Stimulated activated CD8-positive, alpha-beta memory T cell treated with anti-CD3 and anti-CD28 coated beads, Interleukin-12 subunit alpha, Interleukin-12 subunit beta, amount 100 ng/mL, for 4 hours (primary cell): ENCODE measurements around the gene GDE1.

Experiments used
- DNase-seq: peaks from one replicate; pipeline ENCODE4 v3.0.0-alpha.2; 2020; ENCODE audit warnings: low read depth

Gene GDE1

DNA sequence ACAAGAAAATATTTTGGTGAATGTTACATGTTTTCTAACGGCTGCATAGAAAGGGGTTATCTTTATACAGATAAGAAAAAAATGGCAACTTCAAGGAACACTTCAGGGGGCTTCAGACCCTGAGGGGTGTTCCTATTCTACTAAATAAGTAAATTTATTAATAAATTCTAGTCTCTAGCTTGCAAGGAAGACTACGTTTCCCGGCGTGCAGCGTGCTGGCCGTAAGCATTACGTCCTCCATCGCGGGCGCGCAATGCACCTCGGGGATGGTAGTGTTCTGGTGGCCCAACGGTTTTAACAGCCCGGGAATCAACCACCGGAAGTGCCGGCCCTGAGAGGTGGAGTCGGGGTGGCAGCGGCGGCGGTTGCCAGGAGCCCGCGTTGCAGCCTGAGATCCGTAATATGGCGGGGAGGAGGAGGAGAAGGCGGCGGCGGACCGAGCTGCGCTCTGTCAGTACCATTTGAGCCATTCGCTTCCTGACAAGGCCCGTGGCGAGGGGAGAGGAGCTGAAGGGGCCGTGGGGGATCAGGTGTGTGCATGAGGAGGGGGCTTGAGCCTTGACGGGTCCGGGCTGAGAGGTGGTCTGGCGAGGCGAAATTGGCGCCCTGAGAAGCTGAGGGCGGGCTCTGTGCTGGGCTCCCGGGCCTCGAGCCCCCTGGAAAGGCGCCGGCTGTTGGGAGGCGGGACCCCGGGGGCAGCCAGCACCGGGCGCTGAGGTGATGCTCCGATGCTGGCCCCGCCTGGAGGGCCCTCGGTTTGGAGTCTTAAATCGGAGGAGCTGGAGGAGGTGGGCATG, 1.9 kb upstream of the GDE1 start, which contains the start of gene CCP110:
Gene CCP110 (plus strand): TSS at position 384 of the 797 bp plus-strand sequence. CDS start 3,940 bp downstream, outside the sequence.
- peak; percentile 89 for DNase-seq

DNA sequence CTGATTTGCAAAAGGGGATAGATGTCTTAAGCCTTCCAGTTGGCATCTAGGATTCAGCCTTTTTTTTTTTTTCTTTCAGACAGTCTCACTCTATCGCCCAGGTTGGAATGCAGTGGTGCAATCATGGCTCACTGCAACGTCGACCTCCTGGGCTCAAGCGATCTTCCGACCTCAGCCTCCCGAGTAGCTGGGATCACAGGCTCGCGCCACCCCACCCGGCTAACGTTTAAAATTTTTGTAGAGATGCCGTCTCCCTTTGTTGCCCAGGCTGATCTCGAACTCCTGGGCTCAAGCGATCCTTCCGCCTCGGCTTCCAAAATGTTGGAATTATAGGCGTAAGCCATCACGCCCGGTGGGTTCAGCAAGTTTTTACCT, 1.3 kb upstream of the GDE1 start:
- DNase-seq = no peak

DNA sequence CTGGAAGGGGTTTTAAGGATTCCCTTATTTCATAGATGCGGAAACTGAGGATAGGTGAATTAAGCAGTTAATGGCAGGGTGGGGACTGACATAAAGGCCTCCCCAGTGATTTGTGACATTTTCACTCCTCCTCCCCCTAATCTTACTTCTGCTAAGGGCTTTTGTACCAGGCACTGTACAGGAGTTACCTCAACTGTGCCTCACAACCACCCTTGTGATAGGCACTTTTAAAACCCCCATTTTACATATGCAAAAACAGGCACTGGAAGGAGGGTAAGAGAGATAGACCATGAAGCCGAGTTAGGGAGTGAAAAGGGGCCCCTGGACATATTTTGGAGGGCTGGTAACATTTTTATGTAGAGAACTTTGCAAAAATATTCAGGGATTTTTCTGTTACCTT, 862 bp upstream of the GDE1 start:
- DNase-seq = no peak

DNA sequence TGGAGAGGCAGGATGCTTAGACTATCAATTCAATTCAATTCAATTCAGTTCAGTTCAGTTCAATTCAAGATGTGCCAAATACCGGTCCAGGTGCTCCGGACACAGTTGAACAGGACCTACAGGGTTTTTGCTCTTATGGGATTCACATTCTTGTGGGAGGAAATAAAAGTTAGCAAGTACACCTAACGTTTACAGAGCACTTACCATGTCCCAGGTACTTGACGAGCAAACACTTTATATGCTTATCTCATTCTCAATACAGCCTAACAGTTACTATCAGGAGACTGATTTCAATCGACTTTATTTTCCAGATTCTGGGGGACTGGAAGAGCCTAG, 467 bp upstream of the GDE1 start:
- no peak for DNase-seq

DNA sequence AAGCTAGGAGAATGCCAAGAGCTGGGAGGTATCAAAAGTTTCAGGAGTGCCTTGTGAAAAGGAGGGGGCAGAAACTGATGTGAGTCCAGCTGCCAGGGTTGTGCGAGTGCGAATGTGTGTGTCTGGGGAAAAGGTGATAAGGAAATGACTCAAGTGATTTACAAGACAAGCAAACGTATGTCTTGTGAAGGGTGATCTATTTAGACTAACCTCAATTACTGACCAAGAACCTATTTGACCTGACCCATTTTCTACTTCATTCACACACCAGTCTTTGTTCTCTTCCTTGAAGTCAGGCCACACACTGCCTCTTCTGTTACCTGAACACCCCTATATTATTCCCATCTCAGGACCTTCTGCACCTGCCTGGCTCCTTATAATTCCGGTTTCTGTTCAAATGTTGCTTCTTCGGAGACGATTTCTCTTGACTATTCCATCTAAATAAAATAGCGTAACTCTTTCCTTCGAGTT, 1.0 kb downstream of the GDE1 start:
- DNase-seq = no peak

DNA sequence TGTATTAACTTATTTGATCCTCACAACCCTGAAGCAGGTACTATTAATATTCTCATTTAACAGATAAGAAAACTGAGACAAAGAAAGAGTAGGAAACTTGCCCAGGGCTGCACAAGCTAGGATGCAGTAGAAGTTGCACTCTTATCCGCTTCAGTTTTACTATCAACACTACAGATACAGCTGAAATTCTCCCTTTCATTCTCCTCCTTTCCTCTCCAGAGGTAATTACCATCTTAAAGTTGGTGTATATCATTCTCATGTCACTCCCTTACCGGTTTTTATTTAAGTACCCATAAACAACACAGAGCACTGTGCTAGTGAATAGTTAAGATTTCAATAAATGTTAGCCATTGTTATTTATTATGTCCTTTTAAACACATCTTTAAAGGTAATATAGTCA, 3.5 kb downstream of the GDE1 start:
- DNase-seq = no peak

DNA sequence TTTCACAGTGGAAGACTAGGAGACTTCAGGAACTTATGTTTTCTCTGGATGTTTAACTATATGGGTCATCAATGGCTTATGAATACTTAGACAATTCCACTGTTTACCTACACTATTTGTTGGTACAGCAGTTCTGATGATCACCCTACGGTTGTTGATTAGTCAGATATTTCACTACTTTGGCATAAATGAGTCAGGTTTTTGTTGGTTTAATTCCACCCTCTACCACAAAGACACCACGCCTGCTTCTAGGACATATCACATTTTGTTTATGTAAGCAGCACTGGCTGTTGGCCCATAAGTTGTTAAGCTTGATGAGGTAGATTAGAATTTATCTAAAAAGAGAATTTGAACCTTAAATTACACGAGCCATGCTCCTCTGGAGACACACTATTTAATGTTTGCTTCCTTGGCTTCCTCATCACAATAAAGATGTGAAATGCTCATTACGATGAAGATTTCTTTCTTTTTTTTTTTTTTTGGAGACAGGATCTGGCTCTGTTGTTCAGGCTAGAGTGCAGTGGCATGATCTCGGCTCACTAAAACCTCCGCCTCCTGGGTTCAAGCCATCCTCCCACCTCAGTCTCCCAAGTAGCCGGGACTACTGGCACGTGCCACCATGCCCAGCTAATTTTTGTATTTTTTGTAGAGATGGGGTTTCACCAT, 4.3 kb downstream of the GDE1 start:
- DNase-seq = no peak

DNA sequence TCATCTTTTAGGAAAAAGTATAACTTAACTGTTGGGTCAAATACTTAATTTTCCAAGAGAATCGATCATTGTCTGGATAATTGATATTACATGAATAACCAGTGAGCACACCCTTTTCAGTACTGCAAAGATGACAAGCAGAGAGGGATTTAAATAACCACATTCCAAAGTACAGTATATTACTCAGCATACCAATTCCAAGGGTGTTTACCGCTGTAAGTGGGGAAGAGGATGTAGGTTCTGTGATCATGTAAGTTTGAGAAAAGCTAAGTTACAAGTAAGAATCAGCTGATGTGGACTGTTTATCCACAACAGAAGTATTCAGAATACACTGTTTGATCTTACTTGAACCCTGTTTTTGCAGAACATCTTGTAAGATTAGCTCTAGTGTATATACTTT, 6.1 kb downstream of the GDE1 start:
- no peak for DNase-seq

DNA sequence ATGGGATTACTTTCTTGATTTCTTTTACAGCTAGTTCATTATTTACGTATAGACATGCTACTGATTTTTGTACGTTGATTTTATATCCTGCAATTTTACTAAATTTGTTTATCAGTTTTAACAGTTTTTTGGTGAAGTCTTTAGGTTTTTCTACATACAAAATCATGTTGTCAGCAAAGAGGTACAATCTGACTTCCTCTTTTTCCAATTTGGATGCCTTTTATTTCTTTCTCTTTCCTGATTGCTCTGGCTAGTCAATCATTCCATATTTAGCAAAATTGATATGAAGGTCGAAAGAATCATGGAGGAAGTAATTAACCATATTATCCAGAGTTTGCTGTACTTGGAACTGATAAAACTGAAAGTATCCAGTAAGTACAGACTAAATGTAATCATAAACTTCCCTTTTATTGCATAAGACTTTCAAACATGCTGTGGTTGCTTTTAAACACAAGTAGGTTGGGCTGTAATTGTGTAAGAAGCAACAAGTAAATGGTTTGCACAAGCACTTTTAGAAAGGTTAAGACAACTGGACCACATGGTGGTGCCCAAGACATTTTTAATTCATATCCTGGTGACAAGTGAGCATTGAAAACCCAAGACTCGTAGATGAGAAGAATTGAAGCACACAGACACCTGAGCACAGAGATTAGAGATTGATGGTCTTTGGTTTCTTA, 8.4 kb downstream of the GDE1 start:
- DNase-seq = no peak

DNA sequence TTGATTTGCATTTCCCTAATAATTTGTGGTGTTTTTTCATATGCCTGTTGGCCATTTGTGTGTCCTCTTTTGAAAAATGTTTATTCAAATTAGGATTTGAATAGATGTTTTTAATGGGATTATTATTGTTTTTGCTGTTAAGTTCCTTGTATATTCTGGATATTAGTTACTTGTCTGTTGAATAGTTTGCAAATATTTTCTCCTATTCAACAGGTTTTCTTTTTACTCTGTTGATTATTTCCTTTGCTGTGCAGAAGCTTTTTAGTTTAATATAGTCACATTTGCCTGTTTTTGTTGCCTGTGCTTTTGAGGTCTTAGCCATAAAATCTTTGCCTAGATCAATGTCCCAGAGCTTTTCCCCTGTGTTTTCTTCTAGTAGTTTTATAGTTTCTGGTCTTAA, 9.6 kb downstream of the GDE1 start:
- no peak for DNase-seq

DNA sequence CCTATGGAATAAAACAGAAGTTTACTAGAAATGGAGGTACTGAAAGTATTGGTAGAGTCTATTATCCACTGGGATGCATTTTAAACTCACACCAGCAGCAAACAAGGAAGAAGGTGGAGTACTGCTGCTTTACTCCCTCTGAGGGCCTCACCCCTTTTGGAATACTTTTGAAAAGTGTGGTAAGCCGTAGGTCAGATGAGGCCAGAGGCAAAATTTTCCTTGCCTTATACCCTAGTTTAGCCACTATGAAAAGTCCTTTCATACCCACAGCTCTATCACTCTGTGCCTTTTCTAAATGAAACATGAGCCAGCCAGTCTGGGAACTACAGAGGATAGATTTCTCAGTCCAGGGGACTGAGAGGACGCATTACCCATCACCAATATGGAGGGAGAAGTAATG, 14.0 kb downstream of the GDE1 start:
- no peak for DNase-seq

DNA sequence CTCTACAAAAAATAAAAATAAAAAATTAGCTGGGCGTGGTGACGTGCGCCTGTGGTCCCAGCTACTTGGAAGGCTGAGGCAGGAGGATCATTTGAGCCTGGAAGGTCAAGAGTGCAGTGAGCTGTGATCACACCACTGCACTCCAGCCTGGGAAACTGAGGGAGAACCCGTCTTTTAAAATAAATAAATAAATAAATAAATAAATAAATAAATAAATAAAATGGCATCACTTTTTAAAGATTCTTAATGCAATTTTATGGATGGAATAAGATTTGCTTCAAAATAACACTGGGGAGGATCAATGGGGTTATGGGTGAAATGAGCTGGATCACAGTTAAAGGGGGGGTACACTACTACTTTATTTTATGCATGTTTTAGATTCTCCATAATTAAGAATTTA, 14.9 kb downstream of the GDE1 start:
- DNase-seq = no peak

DNA sequence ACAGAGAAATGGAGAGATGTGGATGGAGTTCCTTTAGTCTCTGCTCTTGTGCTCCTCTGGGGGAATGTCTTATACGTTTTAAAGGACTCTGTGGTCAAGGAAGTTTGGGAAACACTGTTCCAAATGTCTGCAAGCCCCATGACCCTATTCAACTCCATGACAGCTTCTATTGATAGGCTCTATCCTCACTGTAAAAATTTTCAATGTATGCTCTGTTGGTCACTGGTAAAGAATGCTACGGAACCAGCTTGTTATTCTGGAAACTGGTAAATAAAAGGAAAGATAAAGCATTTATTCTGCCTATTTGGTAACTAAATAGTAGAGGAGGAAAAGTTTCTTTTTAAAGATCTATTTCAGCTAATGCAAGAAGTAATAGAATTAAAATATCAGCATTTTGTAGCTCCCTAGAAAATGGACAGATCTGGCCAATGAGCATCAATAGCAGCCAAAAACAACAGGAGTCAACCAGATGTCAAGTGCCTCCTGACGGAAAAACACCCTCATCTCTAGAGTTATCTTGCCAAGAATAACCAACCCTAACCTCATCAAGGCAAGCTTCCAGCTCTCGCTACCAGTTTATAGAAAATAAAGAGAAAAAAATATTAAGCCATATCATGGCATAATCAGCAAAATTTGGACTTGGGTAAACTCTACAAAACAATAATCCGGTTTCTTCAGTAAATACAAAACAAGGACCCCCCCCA, 16.1 kb downstream of the GDE1 start:
- no peak for DNase-seq

DNA sequence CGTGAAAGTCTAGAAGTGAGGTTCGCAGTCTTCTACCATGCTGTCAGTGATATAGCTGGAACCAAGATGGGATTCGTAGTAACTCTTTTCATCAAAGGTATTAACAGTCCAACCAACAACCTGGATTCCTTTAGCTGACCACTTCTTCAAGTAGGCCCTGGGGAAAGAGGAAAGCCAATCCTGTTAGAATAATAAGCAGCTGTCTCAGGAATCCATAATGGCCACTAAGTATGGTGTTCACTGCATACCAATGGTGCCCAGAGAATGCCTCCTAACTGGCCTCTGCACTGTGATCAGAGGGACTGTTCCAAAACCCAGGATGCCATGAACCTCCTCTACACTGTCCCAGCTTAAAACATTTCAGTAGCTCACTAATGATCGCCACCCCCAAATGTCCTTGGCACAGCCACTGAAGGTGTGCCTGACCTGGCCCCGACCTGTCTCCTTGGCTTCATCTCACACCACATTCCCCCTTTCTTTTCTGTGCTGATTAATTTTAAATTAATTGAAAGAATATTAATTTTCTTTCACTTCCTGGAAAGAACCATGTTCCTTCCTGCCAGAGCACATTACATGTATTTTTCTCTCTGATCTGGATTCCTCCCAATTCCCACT, 18.3 kb downstream of the GDE1 start:
- DNase-seq = no peak

DNA sequence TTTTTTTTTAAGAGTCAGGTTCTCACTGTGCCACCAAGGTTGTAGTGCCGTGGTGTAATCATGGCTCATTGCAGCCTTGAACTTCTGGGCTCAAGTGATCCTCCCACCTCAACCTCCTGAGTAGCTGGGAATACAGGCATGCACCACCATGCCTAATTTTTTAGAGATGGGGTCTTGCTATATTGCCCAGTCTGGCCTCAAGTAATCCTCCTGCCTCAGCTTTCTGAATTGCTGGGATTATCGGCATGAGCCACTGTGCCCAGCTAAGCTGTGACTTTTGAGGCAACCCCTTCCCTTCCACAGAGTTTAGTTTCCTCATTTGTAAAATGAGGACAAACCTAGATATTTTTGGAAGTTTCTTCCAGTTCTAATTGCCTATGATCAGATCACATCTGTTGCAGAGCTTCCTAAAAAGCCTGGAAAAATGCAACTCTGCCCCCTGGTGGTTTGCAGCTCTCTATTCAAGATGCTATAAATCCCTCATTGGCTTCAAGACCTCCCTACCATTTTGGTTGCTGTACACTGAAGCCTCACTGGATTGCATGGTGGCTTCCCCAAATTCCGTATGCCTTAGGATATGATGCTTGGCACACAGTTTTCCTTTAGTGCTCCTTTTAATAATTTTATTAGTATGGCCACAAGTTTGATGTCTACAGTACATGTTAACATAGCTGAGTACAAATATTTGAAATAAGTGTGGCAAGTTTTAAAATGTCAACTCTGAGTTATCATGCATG, 19.3 kb downstream of the GDE1 start:
- no peak for DNase-seq

DNA sequence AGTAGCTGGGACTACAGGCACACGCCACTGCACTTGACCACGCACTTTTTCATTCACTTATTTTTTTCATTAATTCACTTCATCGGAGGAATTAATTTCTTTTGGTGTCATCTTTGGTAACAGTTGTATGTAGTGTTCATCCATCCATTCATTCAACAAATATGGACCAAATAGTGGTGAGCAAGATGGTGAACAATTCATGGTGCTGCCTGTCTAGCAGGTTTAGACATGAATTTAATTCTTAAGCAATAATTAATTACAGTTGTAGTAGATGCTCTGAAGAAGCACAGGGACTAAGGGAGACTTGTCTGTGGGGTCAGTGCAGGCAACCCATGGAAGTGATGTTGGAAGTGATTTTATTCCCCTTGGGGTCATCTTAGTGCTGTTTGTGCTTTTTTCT, 22.4 kb downstream of the GDE1 start:
- no peak for DNase-seq

DNA sequence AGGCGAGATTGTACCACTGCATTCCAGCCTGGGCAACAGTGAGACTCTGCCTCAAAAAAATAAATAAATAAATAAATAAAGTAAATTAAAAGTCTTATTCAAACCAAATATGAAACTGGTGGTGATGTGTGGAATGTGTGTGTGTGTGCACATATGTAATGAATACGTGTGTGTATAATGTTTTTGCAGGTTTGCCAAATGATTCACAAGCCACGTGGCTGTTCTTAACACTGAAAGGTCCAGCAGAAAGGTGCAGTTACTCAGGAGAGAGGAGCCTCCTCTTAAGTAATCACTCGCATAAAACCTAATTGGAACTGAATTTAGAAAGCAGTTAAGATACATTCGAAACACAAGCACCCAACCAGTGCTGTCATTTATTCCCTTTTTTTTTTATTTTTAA, 22.9 kb downstream of the GDE1 start:
- DNase-seq = no peak

DNA sequence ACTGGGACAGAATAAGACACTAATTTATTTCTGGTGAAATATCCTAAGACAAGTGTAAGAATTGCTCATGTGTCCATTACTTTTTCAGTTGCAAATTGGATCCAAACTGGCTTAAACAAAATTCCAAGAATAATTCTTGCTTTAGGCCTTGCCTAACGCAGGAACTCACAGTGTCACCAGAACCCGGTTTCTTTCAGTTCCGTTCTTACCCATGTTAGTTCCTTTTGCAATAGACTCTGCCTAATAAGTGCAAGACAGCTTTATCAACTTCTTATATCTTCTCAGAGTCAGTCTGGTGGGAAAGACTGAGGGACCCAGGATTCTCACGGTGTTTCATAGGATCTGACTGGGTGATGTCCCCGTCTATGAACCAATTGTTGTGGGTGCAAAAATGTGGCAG, 24.7 kb downstream of the GDE1 start:
- DNase-seq = no peak

DNA sequence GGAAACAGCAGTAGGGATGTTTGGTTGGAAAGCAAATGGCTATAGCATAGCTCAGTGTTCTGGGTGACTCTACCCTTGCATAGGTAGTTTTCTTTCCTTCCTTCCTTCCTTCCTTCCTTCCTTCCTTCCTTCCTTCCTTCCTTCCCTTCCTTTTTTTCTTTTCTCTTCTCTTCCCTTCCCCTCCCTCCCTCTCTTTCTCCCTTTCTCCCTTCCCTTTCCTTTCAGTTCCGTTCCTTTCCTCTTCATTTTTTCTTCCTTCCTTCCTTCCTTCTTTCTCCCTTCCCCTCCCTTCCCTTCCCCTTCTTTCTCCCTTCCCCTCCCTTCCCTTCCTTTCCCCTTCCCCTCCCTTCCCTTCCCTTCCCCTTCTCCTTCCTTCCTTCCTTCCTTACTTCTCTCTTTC, 31.3 kb downstream of the GDE1 start:
- DNase-seq = no peak

DNA sequence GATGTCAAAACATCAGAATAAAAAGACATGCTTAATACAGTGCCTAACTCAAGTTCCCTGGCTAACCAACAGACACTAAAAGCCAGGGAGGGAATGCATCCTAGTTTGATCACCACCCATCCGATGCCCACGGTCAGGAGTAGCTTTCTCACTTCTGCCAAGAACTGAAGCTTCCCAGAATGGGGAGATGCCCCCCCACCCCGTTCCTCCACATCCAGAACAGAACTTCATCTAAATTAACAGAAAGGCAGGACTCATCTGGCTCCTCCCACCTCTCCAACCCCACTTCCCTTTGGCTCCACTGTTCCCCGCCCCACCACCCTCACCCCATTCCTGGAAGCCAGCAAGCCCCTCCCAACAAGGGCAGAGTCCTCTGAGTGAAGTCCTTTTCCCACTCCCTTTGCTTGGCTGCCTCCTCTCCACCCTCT, 33.7 kb downstream of the GDE1 start:
- DNase-seq = no peak

DNA sequence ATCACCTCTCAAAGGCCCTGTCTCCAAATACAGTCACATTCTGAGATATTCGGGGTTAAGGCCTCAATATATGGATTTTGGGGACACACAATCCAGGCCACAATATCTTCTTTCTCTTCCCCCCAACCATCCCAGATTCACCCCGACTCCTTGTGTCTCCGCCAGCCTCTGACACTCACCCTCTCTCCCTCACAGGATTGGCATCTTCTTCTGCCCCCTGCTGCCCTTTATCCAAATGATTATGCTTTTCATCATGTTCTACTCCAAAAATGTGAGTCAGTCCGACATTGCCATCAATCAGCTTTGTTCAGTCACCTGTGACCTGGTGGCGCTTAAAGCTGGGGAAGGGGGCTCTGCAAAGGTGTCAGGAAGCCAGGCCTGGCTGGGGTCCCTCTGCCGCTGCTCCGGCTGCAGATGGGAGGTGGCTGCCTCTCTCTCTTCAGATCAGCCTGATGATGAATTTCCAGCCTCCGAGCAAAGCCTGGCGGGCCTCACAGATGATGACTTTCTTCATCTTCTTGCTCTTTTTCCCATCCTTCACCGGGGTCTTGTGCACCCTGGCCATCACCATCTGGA, 35.1 kb downstream of the GDE1 start:
- no peak for DNase-seq
